ENCODE results near the gene CIB4. TPM values are rescaled to one million over a fixed set of nuclear protein-coding genes. Genes with fewer than 3 reads are reported as not detected.
A peak's percentile ranks its signal among the peaks of the same experiment; 100 is the strongest.

The CIB4 gene
- total RNA-seq, 1 donor from 2014 or later = not detected

GRCh38 chr2:26609205-26609631, 31.9 kb downstream of the CIB4 start:
- no peak for DNase-seq (ENCODE audit: low read depth in 2 of 2)

GRCh38 chr2:26608557-26608956, 32.6 kb downstream of the CIB4 start:
- DNase-seq (ENCODE audit: low read depth in 2 of 2) = no peak

- DNase-seq (ENCODE audit: low read depth in 2 of 2) = no peak
Observed at GRCh38 chr2:26607698-26608097, 33.5 kb downstream of the CIB4 start.

DNA sequence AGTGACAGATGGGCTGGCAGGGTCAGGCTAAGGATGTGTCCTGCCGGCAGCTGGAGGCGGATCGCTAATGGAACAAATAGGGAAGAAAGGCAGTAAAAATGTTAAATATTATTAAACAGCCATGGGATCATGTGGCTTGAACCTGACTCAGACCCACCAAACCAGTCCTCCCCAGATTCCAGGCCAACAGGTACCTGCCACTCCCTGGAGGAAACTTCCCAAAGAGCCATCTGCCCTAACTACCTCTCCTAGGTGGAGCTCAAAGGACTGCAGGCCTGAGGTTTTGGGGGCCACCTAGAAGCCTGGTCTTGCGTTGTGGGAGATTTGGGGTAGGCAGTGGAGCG, 34.3 kb downstream of the CIB4 start:
- no peak for DNase-seq (ENCODE audit: low read depth in 2 of 2)

GRCh38 chr2:26605999-26606846, 34.9 kb downstream of the CIB4 start:
- no peak for DNase-seq (ENCODE audit: low read depth in 2 of 2)

DNA sequence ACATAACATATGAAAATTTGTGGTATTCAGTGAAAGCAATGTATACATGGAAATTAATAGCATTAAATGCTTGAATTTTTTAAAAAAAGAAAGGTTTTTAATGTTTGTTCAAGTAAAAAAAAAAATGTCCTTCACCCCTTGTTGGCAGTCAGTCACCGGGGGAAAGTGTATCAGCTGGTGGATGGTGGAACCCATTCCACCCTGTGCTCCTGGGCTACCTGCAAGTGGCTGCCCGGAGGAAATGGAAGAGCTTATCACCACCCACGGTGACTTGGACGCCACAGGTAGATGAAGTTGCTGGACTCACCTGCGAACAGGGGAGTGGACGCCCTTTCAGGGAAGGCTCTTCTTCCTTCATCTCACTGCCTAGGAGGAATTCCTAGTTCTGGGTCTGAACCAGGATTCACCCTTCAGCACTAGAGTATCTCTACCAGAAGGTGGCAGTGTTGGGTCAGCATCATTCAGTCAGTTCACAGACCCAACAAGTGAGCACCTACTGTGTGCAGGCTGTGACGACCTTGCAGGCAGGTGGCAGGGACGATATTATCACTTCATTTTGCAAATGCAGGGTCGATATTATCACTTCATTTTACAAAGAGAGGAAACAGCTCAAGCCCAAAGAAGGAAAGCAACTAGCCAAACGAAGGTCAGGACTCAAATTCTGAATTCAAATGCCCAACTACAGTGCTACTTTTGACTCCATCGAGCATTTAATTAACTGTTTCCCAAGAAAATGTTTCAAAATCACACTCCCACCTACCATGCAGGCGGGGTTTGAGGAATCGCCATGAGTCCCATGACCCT, 35.8 kb downstream of the CIB4 start:
- peak; percentile 36 to 56 for DNase-seq (ENCODE audit: low read depth in 2 of 2)

DNA sequence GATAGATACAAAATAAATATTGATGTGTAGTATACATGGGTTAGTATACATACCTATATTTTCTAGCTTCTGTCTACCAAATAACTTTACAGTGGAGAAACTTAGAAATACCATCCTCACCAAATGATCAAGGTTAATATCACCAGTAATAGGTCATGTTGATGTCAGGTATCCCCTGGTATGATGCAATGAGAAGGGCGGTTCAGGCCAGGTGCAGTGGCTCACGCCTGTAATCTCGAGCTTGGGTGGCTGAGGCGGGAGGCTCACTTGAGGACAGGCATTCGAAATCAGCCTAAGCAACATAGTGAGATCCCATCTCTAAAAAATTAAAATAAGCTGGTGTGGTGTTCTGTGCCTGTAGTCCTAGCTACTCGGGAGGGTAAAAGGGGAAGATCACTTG, 38.6 kb downstream of the CIB4 start:
- DNase-seq (ENCODE audit: low read depth in 2 of 2) = no peak

DNA sequence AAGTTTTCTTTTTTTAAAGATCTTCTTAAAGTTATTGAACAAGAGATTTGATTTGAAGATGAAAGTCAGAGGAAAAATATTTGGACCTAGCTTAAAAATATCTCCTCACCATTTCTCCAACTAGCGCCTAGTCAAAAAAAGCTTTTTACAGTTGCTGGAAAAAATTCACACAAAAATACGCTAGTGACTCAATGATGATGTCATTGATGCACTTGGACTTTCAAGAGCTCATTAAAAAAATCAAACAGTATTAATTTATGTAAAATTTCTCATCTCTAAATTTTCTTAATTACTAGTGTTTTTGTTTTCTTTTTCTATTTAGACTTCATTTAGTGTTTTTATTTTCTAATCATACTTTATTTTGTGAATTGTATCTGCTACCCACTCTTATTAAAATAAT, 41.8 kb downstream of the CIB4 start:
- DNase-seq (ENCODE audit: low read depth in 2 of 2) = no peak

DNA sequence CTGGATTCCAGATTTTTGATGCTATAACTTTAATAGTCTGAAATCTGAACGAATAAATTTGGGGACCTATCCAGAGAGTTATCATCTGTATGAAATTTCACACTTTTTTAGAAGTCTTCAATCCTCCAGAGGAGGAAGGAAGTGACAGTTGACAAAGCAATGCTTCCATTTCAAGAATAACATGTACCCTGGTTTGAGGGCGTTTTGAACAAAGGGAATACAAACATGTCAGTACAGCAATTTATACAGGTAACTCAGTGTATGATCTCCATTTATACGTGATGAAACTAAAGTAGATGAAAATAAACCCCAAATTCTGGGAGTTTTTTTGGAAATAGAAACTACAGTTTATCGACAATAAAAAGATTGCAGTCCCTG, 42.2 kb downstream of the CIB4 start:
- peak in 1 of 2 donors; percentile 9 for DNase-seq (ENCODE audit: low read depth in 2 of 2)

DNA sequence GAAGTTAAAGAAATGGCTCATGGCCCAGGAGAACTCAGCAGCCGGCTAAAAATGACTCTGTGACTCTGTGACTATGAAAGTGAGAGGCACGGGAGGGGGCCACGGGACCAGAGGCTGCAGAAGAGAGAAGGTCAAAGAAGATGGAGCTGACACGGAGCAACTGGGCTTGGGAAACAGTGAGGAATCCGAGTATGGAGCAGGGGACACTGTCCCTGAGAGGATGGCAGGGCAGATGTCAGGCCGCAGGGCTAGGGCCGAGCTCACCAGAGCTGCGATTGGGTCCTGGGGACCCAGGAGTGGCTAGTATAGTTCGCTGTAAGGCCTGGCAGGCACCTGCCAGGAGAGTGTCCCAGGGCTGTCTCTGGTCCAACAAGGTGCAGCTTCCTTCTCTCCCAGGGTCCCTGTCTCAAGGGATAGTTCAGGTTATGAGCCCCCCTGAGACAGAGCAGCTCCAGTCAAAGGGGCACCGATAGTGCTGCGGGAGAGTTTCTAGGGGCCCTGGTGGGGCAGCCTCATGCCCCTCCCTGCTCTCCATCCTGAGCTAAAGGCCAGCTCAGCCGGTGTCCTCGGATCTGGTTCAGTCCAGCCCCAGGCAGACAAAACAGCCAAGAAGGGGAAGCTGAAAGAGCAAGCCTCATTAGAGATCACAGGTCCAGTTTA, 42.7 kb downstream of the CIB4 start:
- DNase-seq (ENCODE audit: low read depth in 2 of 2) = no peak

- peak; percentile 15 to 23 for DNase-seq (ENCODE audit: low read depth in 2 of 2)
Observed at GRCh38 chr2:26597197-26597596, 44.0 kb downstream of the CIB4 start.

DNA sequence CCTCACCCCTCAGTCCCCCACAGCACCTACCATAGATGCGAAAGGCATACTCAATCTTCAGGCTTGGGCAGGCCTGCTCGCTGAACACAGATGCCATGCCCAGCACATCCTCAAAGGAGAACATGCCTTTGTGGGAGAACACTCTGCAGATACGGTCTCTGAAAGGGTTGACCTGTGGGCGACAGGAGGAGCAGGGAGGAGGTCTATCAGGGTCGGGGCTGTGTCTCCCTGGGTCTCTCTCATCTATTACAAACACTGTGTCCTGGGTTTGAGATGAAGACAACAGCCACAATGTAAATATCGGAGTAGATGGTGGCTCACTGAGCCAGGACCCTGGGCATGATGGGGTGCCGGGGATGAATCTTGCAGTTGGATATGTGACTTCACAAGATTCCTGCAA, 46.0 kb downstream of the CIB4 start:
- no peak for DNase-seq (ENCODE audit: low read depth in 2 of 2)

DNA sequence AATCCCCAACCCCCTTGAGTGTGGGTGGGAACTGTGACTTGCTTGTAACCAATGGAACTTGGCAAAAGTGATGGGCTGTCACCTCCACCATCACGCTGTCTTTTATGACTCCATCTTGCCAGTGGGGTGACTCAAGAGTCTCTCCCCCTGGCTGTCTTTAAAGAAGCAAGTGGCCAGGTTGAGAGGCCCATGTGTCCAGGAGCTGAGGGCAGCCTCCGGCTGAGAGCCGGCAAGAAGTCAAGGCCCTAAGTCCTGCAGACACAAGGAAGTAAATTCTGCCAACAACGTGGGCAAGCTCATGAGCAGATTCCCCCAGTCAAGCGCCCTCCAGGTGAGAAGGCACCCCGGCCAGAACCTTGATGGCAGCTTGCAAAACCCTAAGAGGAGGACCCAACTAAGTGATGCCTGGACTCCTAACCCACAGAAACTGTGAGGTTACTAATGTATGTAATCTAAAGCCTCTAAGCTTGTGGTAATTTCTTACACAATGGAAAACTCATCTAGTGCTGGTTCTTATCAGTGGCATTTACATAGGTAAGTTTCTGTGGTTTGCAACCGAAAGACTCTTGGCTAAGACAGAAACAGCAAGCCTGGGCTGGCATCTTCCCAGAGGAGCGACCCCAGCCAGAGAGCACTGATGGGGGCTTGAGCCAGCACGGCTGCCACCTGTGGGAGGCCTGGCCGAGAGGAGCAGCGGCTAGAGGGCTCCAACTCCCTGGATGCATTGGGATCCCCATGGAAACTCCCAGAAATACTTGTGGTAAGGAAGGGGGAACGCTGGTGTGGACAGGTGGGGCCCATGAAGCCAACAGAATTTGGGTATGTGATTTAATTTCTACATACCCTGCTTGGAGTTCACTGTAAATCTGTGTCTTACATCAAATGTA, 49.3 kb downstream of the CIB4 start:
- DNase-seq (ENCODE audit: low read depth in 2 of 2) = no peak

- DNase-seq (ENCODE audit: low read depth in 2 of 2) = no peak
Observed at GRCh38 chr2:26590980-26591618, 50.1 kb downstream of the CIB4 start.

GRCh38 chr2:26590508-26590907, 50.7 kb downstream of the CIB4 start:
- no peak for DNase-seq (ENCODE audit: low read depth in 2 of 2)

- no peak for DNase-seq (ENCODE audit: low read depth in 2 of 2)
Observed at GRCh38 chr2:26588576-26588975, 52.6 kb downstream of the CIB4 start.

DNA sequence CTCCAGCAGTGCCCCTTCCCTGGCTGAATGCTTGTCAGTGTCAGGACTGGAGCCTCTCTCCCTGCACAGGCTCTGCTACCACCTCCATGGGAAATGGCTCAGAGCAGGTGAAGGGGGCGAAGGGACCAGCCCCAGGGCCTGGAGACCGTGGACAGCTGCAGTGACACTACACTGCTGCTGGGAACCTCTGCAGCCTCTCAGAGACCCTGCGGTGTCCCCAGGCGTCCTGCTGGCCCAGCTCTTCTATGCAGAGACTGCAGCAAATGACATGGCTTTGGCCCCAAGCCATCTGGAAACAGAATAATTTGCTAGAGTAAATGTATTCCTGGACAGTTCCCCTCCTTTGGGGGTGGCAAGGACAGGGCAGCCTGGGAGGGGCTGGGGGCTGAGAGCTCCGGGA, 53.2 kb downstream of the CIB4 start:
- no peak for DNase-seq (ENCODE audit: low read depth in 2 of 2)

DNA sequence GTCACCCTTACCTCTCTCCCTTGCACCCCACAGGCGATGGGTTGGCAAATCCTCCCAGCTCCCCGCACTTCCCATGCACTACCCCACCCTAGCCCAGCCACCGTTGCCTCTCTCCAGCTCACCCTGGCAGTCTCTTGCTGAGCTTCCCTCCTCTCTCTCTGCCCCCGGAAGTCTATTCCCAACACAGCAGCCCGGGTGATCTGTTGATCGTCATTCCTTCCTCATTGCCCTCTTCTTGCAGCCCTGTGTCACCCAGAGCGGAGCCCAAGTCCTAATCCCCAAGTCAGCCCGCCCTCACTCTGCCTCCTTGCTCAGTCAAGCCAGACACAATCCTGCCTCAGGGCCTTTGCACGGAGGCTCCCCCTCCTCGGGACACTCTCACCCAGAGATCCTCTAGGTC, 55.2 kb downstream of the CIB4 start:
- no peak for DNase-seq (ENCODE audit: low read depth in 2 of 2)

- no peak for DNase-seq (ENCODE audit: low read depth in 2 of 2)
Observed at GRCh38 chr2:26585100-26585499, 56.1 kb downstream of the CIB4 start.

- DNase-seq (ENCODE audit: low read depth in 2 of 2) = no peak
Observed at GRCh38 chr2:26584656-26585055, 56.5 kb downstream of the CIB4 start.

- DNase-seq (ENCODE audit: low read depth in 2 of 2) = no peak
Observed at GRCh38 chr2:26584191-26584590, 57.0 kb downstream of the CIB4 start.
